DMS114 treated with DMSO at 0.1 percent for 48 hours (cell line): ENCODE data around the gene SLC38A8.

ENCODE experiments used
- DNase-seq: peaks from one replicate; lab custom pipeline; 2025; ENCODE audit not compliant: unreplicated experiment; lab: John Stamatoyannopoulos, UW

SLC38A8 gene

DNA sequence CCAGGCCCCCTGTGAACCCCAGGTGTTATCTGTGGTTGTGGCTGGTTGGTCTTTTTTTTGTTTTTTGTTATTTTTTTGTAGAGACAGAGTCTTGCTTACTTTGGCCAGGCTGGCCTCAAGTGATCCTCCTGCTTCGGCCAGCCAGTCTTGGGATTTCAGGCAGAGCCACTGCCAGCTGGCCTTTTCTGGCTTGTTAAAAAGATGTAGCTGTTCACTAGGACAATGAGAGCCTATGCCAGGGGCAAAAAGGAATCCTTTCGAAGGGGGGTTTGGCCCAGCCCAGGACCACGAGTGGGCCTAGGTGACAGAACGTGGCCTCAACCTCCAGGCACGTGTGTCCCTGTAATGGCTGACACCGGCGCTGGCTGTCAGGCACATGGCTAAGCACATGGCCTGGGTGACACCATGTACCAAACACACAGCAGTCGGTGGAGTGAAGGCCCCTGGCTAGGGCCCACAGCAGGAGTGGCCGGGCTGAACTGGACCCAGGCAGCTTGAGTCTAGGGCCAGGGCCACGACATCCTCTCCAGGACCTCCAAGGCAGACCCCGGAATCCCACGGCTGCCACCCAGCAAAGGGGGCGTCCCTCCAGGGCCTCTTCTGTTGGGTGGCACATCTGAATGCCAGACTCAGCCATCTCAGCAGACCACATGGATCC lies 6.9 kb upstream of the SLC38A8 start:
- no peak for DNase-seq

DNA sequence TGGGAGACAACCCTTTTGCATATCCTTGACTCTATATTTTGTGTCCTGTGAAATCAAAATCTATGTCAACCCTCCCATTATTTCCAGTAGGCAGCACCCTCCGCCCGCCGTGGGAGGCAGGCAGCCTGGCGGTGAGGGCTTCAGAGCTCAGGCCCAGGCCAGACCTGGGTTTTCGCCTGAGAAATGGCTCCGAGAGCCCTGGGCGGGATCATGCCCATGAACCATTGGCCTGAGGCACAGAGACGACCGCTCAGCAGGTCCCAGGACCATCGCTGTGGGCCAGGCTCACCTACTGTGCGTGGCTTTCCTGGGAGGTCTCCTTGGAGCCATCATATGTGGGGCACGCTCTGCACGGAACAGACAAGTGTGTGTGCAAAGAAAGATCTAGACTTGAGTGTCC lies 6.3 kb upstream of the SLC38A8 start:
- no peak for DNase-seq

GRCh38 chr16:84048270-84048669 lies 5.7 kb upstream of the SLC38A8 start:
- no peak for DNase-seq

- DNase-seq = no peak
These were observed 5.0 kb upstream of the SLC38A8 start for GRCh38 chr16:84047626-84048025.

DNA sequence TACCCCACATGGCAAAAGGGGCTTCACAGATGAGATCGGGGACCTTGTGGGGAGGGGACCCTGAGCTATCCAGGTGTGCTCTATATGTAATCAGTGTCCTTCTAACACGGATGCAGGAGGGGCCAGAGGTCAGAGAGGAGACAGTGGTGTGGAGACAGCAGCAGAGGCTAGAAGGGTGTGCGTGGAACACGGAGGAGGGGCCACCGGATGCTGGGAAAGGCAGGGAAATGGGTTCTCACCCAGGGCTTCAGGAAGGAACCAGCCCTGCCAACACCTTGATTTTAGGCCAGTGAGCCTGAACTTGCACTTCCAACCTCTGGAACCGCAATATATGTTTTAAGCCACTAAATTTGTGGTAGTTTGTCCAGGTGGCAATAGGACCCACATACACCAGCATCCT lies 4.6 kb upstream of the SLC38A8 start:
- DNase-seq = no peak

GRCh38 chr16:84045818-84046470 lies 3.3 kb upstream of the SLC38A8 start:
- DNase-seq = no peak

- DNase-seq = no peak
These were observed 2.6 kb upstream of the SLC38A8 start for GRCh38 chr16:84045001-84045817.

DNA sequence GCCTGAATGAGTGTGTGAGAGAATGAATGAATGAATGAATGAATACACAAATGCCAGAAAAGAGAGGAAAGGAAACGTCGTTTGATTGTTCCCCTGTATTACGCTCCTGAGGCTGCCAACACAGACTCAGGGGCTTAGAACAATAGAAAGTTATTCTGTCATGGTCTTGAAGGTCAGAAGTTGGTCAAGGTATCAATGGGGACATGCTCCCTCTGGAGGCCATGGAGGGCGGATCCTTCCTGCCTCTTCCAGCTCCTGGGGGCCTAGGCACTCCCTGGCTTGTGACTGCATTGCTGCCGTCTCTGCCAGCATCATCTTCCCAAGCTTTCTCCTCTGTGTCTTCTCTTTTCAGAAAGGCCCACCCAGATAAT lies 1.5 kb upstream of the SLC38A8 start:
- DNase-seq = peak; percentile 8

- no peak for DNase-seq
These were observed 1.0 kb upstream of the SLC38A8 start for GRCh38 chr16:84043486-84044117.

- DNase-seq = no peak
These were observed 387 bp upstream of the SLC38A8 start for GRCh38 chr16:84042879-84043485.

DNA sequence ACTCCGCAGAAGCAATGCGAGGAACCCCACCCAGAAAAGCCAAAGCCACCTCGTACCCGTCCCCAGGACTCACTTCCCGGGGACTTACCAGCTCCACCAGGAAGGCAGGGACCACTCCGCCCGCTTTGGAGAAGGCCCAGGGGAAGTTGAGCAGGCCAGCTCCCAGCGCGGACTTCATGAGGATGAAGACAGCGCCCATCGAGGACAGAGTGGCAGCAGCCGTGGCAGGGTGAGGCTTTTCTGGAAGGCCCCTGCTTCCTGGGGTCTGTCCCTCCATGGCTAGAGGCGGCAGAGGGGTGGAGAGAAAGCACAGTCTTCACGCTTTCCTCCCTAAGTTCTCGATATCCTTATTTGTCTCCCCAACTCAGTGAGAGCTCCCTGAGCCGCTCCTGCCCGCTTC lies 714 bp downstream of the SLC38A8 start:
- DNase-seq = no peak

DNA sequence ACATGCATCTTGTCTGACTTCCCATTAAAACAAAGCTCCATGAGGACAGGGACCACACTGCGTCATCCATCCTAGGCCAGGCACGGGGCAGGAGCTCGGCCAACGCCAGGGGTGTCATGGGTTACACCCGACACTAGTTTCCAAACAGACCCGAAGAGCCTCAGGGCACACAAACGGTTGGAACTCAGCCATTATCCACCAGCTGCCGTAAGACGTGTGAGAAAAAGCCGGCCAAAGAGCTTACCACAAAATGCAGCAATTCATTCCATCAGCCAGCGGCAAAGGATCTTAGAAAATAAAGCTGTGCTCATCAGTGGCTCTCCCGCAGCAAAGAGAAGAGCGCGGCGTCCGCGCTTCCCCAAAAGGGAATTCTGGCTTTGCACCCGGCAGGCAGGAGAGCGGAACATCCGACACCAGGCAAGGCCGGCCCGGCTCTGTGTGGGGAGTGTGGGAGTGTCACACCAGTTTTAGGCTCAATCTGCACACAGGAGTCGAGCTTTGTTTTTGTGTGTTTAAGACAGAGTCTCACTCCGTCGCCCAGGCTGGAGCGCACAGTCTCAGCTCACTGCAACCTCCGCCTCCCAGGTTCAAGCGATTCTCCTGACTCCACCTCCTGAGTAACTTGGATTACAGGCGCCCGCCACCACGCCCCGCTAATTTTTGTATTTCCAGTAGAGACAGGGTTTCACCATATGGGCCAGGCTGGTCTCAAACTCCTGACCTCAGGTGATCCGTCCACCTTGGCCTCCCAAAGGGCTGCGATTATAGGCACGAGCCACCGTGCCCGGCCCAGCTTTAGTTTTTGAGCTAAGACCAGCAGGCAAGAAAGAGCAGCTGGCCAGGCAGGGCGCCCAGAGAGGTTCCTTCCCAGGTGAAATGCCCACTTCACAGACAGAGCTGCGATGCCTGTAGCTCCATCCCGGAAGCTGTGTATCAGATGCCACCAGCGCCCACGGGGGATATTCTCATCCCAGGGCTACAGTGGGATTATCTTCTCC lies 1.5 kb downstream of the SLC38A8 start:
- DNase-seq = no peak

DNA sequence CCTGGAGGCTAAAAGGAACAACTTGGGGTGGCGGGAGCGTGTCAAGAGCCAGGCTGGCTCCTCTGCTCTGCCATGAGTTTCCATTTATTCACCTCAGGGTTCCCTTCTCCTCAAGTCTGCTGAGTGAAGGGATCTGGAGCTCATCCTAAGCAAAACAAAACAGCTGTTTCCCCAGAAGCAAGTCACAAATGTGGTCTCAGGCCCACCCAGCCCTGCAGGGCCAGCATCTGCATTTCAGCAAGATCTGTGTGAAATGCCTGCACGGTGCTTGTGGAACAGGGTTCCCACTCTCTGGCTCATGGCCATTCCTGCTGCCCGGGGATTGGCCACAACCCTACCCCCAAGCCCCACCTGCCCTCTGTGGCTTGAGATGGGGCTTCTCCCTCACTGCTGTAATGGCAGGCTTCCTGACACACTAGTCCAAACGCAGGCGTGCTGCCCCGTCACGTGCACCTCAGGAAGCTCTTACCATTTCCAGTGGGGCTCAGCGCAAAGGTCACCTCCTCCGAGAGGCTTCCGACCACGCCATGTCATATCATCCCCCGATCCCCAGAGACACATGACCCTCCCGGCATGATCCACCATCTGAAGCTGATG lies 2.3 kb downstream of the SLC38A8 start:
- no peak for DNase-seq

DNA sequence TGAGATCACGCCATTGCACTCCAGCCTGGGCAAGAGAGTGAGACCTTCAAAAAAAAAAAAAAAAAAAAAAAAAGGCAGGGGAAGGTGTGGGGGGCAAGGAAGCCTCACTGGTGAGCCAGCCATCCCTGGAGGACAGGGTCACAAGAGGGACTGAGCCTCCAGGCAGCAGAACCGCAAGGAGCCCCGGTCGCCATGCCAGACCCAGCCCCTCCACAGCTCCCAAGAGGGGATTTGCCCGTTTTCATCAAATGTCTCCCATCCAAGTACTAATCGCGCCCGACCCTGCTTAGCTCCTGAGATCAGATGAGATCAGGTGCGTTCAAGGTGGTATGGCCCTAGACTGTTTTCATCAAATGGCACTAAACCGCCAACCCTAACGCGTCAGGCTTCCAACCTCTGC lies 2.9 kb downstream of the SLC38A8 start:
- no peak for DNase-seq

DNA sequence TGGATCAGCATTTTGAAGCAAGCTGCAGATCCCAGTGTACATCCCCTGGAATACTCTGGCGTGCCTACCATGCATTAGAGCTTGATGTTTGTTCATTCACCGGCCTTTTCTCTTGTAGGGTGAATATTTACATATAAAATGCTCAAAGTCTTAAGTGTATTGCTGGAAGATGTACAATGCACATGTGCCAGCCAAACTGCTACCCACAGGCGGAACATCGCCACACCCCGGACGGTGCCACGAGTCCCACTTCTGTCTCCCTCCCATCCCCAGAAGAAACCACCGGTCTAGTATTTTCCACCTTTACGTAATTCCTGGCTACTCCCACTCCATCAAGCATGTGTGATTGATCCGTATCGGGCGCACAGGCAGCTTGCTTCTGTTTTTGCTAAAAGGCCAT lies 4.1 kb downstream of the SLC38A8 start:
- no peak for DNase-seq

GRCh38 chr16:84036982-84037425 lies 5.6 kb downstream of the SLC38A8 start:
- no peak for DNase-seq

DNA sequence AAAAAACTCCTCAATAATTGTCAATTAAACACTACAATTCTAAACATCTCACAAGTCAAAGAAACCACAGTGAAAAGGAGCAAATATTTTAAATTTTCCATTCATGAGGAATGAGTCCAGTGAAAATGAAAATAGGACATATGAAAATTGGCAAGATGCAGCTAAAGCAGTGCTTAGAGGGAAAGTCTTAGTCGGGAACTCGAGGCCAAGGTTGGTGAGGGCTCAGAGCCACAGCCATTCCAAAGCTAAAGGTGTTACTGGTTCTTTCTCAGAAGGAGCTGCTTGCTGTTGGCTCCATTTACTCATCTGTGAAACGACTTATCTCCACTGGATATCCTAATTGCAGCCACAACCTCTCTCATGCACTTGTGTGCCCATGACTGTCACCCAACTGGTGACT lies 6.5 kb downstream of the SLC38A8 start:
- no peak for DNase-seq

DNA sequence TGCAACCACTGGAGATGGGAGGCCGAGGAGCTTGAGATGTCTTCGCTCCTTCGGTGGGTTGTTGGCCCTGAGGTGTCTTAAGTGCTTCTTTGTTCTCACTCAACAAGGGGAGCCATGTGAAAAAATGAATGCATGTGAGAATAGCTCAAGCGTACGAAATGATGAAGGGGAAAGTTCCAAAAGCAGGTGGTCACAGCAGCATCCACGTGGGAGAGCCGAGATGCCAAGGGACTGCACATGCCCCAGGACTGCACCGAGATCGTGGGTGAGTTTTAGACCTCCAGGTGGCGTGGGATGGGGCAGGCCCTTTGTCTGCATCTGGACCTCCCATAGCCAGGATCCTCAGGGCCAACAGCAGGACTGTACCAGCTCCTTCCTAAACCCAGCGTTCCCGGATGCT lies 8.1 kb downstream of the SLC38A8 start:
- DNase-seq = no peak
